ENCODE data around the gene TNFRSF9.

DNA sequence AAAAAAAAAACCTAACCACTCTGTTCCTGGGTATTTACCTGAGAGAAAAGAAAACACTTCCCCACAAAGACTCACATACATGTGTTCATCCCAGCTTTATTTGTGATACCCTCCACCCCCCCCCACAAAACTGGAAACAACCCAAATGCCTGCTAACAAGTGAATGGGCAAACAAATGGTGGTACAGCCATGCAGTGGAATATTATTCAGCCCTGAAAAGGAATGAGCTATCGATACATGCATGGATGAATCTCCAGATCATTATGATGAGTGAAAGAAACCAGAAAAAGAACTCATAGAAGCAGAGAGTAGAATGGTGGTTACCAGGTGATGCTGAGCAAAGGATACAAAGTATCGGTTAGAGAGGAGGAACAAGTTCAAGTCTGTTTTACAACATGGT is 49.8 kb downstream of the TNFRSF9 start:
- TF ChIP-seq, protein P1, sequence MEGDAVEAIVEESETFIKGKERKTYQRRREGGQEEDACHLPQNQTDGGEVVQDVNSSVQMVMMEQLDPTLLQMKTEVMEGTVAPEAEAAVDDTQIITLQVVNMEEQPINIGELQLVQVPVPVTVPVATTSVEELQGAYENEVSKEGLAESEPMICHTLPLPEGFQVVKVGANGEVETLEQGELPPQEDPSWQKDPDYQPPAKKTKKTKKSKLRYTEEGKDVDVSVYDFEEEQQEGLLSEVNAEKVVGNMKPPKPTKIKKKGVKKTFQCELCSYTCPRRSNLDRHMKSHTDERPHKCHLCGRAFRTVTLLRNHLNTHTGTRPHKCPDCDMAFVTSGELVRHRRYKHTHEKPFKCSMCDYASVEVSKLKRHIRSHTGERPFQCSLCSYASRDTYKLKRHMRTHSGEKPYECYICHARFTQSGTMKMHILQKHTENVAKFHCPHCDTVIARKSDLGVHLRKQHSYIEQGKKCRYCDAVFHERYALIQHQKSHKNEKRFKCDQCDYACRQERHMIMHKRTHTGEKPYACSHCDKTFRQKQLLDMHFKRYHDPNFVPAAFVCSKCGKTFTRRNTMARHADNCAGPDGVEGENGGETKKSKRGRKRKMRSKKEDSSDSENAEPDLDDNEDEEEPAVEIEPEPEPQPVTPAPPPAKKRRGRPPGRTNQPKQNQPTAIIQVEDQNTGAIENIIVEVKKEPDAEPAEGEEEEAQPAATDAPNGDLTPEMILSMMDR (IDR thresholded peaks at IDR 0.05): no peak
- TF ChIP-seq SIN3A (IDR thresholded peaks at IDR 0.05; ENCODE audit: borderline replicate concordance, insufficient read depth, low read depth, low read length) (no peak), POLR2AphosphoS5 (IDR thresholded peaks at IDR 0.05; ENCODE audit: low read depth, low read length) (no peak)
- TF ChIP-seq, protein P2, sequence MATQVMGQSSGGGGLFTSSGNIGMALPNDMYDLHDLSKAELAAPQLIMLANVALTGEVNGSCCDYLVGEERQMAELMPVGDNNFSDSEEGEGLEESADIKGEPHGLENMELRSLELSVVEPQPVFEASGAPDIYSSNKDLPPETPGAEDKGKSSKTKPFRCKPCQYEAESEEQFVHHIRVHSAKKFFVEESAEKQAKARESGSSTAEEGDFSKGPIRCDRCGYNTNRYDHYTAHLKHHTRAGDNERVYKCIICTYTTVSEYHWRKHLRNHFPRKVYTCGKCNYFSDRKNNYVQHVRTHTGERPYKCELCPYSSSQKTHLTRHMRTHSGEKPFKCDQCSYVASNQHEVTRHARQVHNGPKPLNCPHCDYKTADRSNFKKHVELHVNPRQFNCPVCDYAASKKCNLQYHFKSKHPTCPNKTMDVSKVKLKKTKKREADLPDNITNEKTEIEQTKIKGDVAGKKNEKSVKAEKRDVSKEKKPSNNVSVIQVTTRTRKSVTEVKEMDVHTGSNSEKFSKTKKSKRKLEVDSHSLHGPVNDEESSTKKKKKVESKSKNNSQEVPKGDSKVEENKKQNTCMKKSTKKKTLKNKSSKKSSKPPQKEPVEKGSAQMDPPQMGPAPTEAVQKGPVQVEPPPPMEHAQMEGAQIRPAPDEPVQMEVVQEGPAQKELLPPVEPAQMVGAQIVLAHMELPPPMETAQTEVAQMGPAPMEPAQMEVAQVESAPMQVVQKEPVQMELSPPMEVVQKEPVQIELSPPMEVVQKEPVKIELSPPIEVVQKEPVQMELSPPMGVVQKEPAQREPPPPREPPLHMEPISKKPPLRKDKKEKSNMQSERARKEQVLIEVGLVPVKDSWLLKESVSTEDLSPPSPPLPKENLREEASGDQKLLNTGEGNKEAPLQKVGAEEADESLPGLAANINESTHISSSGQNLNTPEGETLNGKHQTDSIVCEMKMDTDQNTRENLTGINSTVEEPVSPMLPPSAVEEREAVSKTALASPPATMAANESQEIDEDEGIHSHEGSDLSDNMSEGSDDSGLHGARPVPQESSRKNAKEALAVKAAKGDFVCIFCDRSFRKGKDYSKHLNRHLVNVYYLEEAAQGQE (IDR thresholded peaks at IDR 0.05; ENCODE audit: insufficient read depth in 1 of 2, low read depth in 2 of 2, low read length in 1 of 2): no peak

All from Panc1 (cell line).